OCI-LY7 (cell line): ENCODE results near the gene TLE6. TPM values are rescaled to one million over a fixed set of nuclear protein-coding genes. Genes with fewer than 3 reads are reported as not detected.
A peak's percentile ranks its signal among the peaks of the same experiment; 100 is the strongest.

ENCODE experiments used
- BruUV-seq: library from RNA; stranded (reverse); fragments of 400-500 nt; replicated peaks from 2 replicates; lab custom pipeline; 2021; lab: Mats Ljungman, UMichigan
- CTCF ChIA-PET: fragments of 300-600 bp; sonication (Branson Sonifier 250); formaldehyde crosslinking; loops from one replicate; lab custom pipeline; 2022; ENCODE audit warnings: antibody characterized with exemption; ENCODE audit not compliant: unreplicated experiment; lab: Charles Lee
- POLR2A ChIA-PET: fragments of 300-600 bp; sonication (Branson Sonifier 250); formaldehyde crosslinking; loops from one replicate; lab custom pipeline; 2022; ENCODE audit warnings: antibody characterized with exemption; lab: Charles Lee
- DNase-seq: peaks from one replicate; pipeline ENCODE4 v3.0.0-alpha.2; 2015; ENCODE audit warnings: low spot score
- H2AFZ ChIP-seq: fragments of 200-600 bp; sonication (generic), shearing (Covaris generic); 2 replicates; pipeline ENCODE4 v1.6.1; 2014; ENCODE audit warnings: mild to moderate bottlenecking, antibody characterized with exemption, low read length, moderate library complexity
- H3K27ac ChIP-seq: fragments of 200-600 bp; sonication (generic); 2 replicates; pipeline ENCODE4 v1.5.1; 2014; ENCODE audit warnings: mixed run types, low read depth, mild to moderate bottlenecking, moderate library complexity, low read length, inconsistent platforms; ENCODE audit not compliant: poor library complexity, severe bottlenecking
- H3K36me3 ChIP-seq: fragments of 200-600 bp; sonication (generic); 2 replicates; pipeline ENCODE4 v1.6.1; 2014; ENCODE audit warnings: mild to moderate bottlenecking, antibody characterized with exemption, low read length, moderate library complexity, mixed read lengths; ENCODE audit not compliant: insufficient read depth
- H3K4me1 ChIP-seq: fragments of 200-600 bp; sonication (generic); 2 replicates; pipeline ENCODE4 v1.5.1; 2014; ENCODE audit warnings: mild to moderate bottlenecking, low read length; ENCODE audit not compliant: insufficient read depth, poor library complexity, severe bottlenecking
- H3K4me2 ChIP-seq: fragments of 200-600 bp; sonication (generic); 2 replicates; pipeline ENCODE4 v1.6.1; 2014; ENCODE audit warnings: mild to moderate bottlenecking, low read length
- H3K4me3 ChIP-seq: fragments of 200-600 bp; sonication (generic); 2 replicates; pipeline ENCODE4 v1.5.1; 2014; ENCODE audit warnings: mild to moderate bottlenecking, low read depth, low read length; ENCODE audit not compliant: poor library complexity, severe bottlenecking
- H3K79me2 ChIP-seq: fragments of 200-600 bp; sonication (generic); 2 replicates; pipeline ENCODE4 v1.6.1; 2016; ENCODE audit warnings: low read depth, mild to moderate bottlenecking, low read length, moderate library complexity, mixed read lengths; ENCODE audit not compliant: insufficient read depth
- H3K9me2 ChIP-seq: fragments of 200-600 bp; sonication (generic); 2 replicates; pipeline ENCODE4 v1.6.1; 2016; ENCODE audit warnings: mild to moderate bottlenecking, low read length, mixed read lengths; ENCODE audit not compliant: insufficient read depth
- H3K9me3 ChIP-seq: fragments of 200-600 bp; sonication (generic); 2 replicates; pipeline ENCODE4 v1.6.1; 2014; ENCODE audit warnings: mild to moderate bottlenecking, mixed run types, low read length, mixed read lengths
- H4K20me1 ChIP-seq: fragments of 200-600 bp; sonication (generic); 2 replicates; pipeline ENCODE4 v1.6.1; 2014; ENCODE audit warnings: mild to moderate bottlenecking, antibody characterized with exemption, low read length, moderate library complexity, mixed read lengths; ENCODE audit not compliant: insufficient read depth
- EZH2phosphoT487 ChIP-seq: fragments of 200-600 bp; sonication (generic); IDR thresholded peaks from 2 replicates; pipeline ENCODE4 v1.6.1; 2018; ENCODE audit warnings: low read depth, borderline replicate concordance, mild to moderate bottlenecking, mixed run types, antibody characterized with exemption, low read length, moderate library complexity, mixed read lengths
- intact Hi-C: fragments of 100-400 bp; cut with micrococcal nuclease; formaldehyde crosslinking; loops from one replicate; pipeline ENCODE4 v1.10.0; 2022; ENCODE audit not compliant: unreplicated experiment
- total RNA-seq, 2 experiments: library from RNA; depleted of rRNA in 1 of 2; stranded (reverse); fragments of >200 nt in 1 of 2; shearing (Covaris generic) in 1 of 2; gene quantifications; 2 replicates each; pipeline ENCODE4 v1.2.3, GENCODE V29; 2014 to 2022
- TF ChIP-seq, protein P1 (sequence below): fragments of 200-600 bp; sonication (generic); conservative IDR thresholded peaks from 2 replicates; pipeline ENCODE4 v1.5.1; 2014; ENCODE audit warnings: mild to moderate bottlenecking, antibody characterized with exemption, low read length, moderate library complexity, mixed read lengths

The TLE6 gene
- total RNA-seq, 2 experiments from 2014 or later: 15.9 to 21.5 TPM

DNA sequence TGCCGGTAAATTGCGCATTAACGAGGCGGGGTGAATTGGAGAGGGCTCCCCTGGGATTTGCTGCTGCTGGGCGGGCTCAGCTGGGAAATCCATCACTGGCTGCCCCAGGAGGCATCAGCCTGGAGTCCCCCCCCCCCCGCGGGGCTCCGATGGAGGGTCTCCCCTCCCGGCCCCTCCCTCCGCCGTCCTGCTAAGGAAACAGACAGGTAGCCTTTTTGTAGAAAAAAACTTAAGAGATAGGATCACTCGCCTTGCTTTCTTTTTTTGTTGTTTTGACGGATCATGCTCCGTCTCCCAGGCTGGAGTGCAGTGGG lies 6.8 kb downstream of the TLE6 start:
- Histone ChIP-seq H2AFZ (peak overlapping the region; percentile 63), H3K4me2 (peak overlapping the region; percentile 59), H3K36me3 (no peaks in the 10 kb centered on the region), H3K79me2 (no peaks in the 10 kb centered on the region), H3K9me2 (no peaks in the 10 kb centered on the region), H3K4me1 (peaks cover 13% of the 10 kb centered on the region), H3K4me3 (peak overlapping the region; percentile 42), H4K20me1 (no peaks in the 10 kb centered on the region), H3K9me3 (no peaks in the 10 kb centered on the region), H3K27ac (no peak overlapping the region)
- no peak for TF ChIP-seq EZH2phosphoT487
- TF ChIP-seq, protein P1, sequence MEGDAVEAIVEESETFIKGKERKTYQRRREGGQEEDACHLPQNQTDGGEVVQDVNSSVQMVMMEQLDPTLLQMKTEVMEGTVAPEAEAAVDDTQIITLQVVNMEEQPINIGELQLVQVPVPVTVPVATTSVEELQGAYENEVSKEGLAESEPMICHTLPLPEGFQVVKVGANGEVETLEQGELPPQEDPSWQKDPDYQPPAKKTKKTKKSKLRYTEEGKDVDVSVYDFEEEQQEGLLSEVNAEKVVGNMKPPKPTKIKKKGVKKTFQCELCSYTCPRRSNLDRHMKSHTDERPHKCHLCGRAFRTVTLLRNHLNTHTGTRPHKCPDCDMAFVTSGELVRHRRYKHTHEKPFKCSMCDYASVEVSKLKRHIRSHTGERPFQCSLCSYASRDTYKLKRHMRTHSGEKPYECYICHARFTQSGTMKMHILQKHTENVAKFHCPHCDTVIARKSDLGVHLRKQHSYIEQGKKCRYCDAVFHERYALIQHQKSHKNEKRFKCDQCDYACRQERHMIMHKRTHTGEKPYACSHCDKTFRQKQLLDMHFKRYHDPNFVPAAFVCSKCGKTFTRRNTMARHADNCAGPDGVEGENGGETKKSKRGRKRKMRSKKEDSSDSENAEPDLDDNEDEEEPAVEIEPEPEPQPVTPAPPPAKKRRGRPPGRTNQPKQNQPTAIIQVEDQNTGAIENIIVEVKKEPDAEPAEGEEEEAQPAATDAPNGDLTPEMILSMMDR: no peak
- BruUV-seq: no TSS peak
- POLR2A ChIA-PET: no interaction called here
- CTCF ChIA-PET: no interaction called here
- intact Hi-C loops: no loop called here
- DNase-seq: no peak

DNA sequence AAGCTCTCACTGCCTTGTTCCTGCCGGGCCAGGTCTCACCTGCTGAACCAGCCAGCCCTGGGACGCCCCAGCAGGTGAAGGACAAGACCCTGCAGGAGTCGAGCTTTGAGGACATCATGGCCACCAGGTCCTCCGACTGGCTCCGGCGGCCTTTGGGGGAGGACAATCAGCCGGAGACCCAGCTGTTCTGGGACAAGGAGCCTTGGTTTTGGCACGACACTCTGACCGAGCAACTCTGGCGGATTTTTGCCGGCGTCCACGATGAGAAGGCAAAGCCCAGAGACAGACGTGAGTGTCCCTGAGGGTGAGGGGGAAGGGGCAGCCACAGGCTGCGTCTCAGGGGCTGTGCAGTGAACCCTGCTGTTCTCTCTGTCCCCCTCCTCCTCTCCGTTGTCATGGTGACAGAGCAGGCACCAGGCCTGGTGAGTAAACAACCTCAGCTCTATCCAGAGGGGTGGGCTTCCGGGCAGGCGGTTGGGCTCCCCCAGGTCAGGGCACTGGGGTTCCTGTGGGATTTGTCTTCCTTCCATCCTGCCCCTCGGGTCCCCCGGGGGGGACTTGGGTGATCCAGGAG lies 9.7 kb downstream of the TLE6 start:
- Histone ChIP-seq H3K27ac (no peak overlapping the region), H3K4me3 (no peak overlapping the region), H3K9me3 (no peaks in the 10 kb centered on the region), H3K36me3 (no peaks in the 10 kb centered on the region), H3K4me2 (no peak overlapping the region), H3K79me2 (no peaks in the 10 kb centered on the region), H3K9me2 (no peaks in the 10 kb centered on the region), H2AFZ (no peak overlapping the region), H3K4me1 (peaks cover 13% of the 10 kb centered on the region), H4K20me1 (no peaks in the 10 kb centered on the region)
- TF ChIP-seq, protein P1: no peak
- TF ChIP-seq EZH2phosphoT487: no peak
- DNase-seq: no peak
- no TSS peak for BruUV-seq
- POLR2A ChIA-PET: no interaction called here
- CTCF ChIA-PET: no interaction called here
- intact Hi-C loops: loop anchor here (2.0 kb wide), 1 partner anchor 26 kb away; no protein-coding TSS in a partner anchor

DNA sequence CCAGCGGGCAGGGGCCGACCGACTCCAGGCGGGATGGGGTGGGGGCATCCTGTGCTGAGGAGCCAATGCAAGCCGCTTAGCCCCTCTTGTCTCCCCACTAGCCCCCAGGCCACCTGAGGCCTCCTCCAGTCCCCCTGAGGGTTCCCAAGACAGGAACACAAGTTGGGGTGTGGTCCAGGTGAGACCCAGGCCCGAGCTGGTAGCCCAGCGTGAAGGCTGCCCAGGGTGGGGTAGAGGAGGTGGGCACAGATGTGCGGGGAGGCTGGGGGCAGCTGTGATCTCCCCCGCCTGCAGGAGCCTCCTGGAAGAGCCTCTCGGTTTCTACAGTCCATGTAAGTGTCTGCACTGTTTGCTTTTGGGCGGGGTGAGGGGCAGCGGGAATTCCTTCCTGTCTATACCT lies 10.4 kb downstream of the TLE6 start:
- intact Hi-C loops: loop anchor here (2.0 kb wide), 1 partner anchor 25 kb away; no protein-coding TSS in a partner anchor
- ChIA-PET POLR2A (interaction anchor here (0.7 kb wide), 1 partner anchor 105 kb away, joined by 4 read pairs; no protein-coding TSS in a partner anchor), CTCF (no interaction called here)
- no peak overlapping the region for H3K4me3 ChIP-seq
- H2AFZ ChIP-seq: no peak overlapping the region
- no TSS peak for BruUV-seq
- H3K9me3 ChIP-seq: no peaks in the 10 kb centered on the region
- H3K9me2 ChIP-seq: no peaks in the 10 kb centered on the region
- no peak for DNase-seq
- H3K79me2 ChIP-seq: no peaks in the 10 kb centered on the region
- TF ChIP-seq EZH2phosphoT487: no peak
- TF ChIP-seq, protein P1: no peak
- H3K27ac ChIP-seq: no peak overlapping the region
- no peak overlapping the region for H3K4me2 ChIP-seq
- H3K36me3 ChIP-seq: no peaks in the 10 kb centered on the region
- peaks cover 13% of the 10 kb centered on the region for H3K4me1 ChIP-seq
- H4K20me1 ChIP-seq: no peaks in the 10 kb centered on the region
